Neural cell (in vitro differentiated cells): ENCODE measurements around the gene ATAD1.

Experiments used
- EP300 ChIP-seq: fragments of 450-650 bp; conservative IDR thresholded peaks from 2 replicates; pipeline ENCODE4 v1.6.1; 2014; ENCODE audit warnings: antibody characterized with exemption, mild to moderate bottlenecking, moderate library complexity; ENCODE audit not compliant: poor library complexity, severe bottlenecking
- EZH2 ChIP-seq: fragments of 200-600, 300-800 bp; shearing (Covaris generic), sonication (generic); IDR thresholded peaks from 2 replicates; pipeline ENCODE4 v1.6.1; 2014; ENCODE audit warnings: antibody characterized with exemption, low read length, borderline replicate concordance, mild to moderate bottlenecking; ENCODE audit not compliant: insufficient read depth, poor library complexity, severe bottlenecking
- MXI1 ChIP-seq: fragments of 450-650 bp; conservative IDR thresholded peaks from 2 replicates; pipeline ENCODE4 v1.6.1; 2014; ENCODE audit warnings: antibody characterized with exemption, mild to moderate bottlenecking; ENCODE audit not compliant: poor library complexity, severe bottlenecking
- POLR2AphosphoS5 ChIP-seq: IDR thresholded peaks from 2 replicates; pipeline ENCODE4 v1.6.1; 2012
- RAD21 ChIP-seq: fragments of 450-650 bp; conservative IDR thresholded peaks from 2 replicates; pipeline ENCODE4 v1.6.1; 2014; ENCODE audit warnings: antibody characterized with exemption, mild to moderate bottlenecking, moderate library complexity
- SMC3 ChIP-seq: fragments of 450-650 bp; conservative IDR thresholded peaks from 2 replicates; pipeline ENCODE4 v1.6.1; 2014; ENCODE audit warnings: antibody characterized with exemption, mild to moderate bottlenecking, moderate library complexity; ENCODE audit not compliant: poor library complexity
- TAF1 ChIP-seq: IDR thresholded peaks from 2 replicates; pipeline ENCODE4 v1.6.1; 2012; ENCODE audit warnings: low read depth
- TF ChIP-seq, protein P1 (sequence below): fragments of 450-650 bp; IDR thresholded peaks from 2 replicates; pipeline ENCODE4 v1.5.1; 2014; ENCODE audit warnings: antibody characterized with exemption, mild to moderate bottlenecking, moderate library complexity; ENCODE audit not compliant: poor library complexity, severe bottlenecking
- TF ChIP-seq, protein P2 (sequence below): IDR thresholded peaks from 2 replicates; pipeline ENCODE4 v1.6.1; 2012; ENCODE audit warnings: borderline replicate concordance

GRCh38 chr10:87763086-87763861 lies 54.8 kb downstream of the ATAD1 start:
- TF ChIP-seq, protein P1, sequence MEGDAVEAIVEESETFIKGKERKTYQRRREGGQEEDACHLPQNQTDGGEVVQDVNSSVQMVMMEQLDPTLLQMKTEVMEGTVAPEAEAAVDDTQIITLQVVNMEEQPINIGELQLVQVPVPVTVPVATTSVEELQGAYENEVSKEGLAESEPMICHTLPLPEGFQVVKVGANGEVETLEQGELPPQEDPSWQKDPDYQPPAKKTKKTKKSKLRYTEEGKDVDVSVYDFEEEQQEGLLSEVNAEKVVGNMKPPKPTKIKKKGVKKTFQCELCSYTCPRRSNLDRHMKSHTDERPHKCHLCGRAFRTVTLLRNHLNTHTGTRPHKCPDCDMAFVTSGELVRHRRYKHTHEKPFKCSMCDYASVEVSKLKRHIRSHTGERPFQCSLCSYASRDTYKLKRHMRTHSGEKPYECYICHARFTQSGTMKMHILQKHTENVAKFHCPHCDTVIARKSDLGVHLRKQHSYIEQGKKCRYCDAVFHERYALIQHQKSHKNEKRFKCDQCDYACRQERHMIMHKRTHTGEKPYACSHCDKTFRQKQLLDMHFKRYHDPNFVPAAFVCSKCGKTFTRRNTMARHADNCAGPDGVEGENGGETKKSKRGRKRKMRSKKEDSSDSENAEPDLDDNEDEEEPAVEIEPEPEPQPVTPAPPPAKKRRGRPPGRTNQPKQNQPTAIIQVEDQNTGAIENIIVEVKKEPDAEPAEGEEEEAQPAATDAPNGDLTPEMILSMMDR = no peak
- TF ChIP-seq EZH2 (no peak), POLR2AphosphoS5 (no peak), RAD21 (no peak), EP300 (no peak), MXI1 (no peak), TAF1 (no peak), SMC3 (no peak)
- TF ChIP-seq, protein P2, sequence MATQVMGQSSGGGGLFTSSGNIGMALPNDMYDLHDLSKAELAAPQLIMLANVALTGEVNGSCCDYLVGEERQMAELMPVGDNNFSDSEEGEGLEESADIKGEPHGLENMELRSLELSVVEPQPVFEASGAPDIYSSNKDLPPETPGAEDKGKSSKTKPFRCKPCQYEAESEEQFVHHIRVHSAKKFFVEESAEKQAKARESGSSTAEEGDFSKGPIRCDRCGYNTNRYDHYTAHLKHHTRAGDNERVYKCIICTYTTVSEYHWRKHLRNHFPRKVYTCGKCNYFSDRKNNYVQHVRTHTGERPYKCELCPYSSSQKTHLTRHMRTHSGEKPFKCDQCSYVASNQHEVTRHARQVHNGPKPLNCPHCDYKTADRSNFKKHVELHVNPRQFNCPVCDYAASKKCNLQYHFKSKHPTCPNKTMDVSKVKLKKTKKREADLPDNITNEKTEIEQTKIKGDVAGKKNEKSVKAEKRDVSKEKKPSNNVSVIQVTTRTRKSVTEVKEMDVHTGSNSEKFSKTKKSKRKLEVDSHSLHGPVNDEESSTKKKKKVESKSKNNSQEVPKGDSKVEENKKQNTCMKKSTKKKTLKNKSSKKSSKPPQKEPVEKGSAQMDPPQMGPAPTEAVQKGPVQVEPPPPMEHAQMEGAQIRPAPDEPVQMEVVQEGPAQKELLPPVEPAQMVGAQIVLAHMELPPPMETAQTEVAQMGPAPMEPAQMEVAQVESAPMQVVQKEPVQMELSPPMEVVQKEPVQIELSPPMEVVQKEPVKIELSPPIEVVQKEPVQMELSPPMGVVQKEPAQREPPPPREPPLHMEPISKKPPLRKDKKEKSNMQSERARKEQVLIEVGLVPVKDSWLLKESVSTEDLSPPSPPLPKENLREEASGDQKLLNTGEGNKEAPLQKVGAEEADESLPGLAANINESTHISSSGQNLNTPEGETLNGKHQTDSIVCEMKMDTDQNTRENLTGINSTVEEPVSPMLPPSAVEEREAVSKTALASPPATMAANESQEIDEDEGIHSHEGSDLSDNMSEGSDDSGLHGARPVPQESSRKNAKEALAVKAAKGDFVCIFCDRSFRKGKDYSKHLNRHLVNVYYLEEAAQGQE = no peak
